OCI-LY3 (cell line): ENCODE results near the gene ZC3H12D.

Experiments used
- EZH2phosphoT487 ChIP-seq: fragments of 200-600 bp; shearing (Covaris generic); IDR thresholded peaks from 2 replicates; pipeline ENCODE4 v1.6.1; 2018; ENCODE audit warnings: antibody characterized with exemption, mixed run types, low read depth
- TF ChIP-seq, protein P1 (sequence below): fragments of 200-600, 300-600 bp; sonication (generic); IDR thresholded peaks from 2 replicates; pipeline ENCODE4 v1.5.1; 2014; ENCODE audit warnings: antibody characterized with exemption, low read length, low read depth

DNA sequence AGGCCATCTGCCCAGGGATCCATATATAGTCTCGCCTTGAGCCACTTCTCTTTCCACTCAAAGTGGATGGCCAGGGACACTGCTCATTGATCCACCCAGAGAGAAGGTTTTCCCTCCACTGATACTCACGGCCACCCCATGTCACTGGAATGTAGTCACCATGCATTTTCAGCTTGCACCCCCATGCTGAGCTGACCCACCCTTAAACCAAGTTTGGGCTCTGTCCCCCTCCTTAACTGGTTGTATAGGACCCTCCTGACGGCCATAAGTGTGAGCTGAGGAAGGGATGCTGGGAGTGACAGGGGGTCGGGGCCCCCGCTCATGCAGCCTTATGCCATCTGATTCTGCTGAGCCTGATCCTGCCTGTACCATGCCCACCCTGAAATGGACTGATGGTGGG is 59.1 kb downstream of the ZC3H12D start:
- TF ChIP-seq, protein P1, sequence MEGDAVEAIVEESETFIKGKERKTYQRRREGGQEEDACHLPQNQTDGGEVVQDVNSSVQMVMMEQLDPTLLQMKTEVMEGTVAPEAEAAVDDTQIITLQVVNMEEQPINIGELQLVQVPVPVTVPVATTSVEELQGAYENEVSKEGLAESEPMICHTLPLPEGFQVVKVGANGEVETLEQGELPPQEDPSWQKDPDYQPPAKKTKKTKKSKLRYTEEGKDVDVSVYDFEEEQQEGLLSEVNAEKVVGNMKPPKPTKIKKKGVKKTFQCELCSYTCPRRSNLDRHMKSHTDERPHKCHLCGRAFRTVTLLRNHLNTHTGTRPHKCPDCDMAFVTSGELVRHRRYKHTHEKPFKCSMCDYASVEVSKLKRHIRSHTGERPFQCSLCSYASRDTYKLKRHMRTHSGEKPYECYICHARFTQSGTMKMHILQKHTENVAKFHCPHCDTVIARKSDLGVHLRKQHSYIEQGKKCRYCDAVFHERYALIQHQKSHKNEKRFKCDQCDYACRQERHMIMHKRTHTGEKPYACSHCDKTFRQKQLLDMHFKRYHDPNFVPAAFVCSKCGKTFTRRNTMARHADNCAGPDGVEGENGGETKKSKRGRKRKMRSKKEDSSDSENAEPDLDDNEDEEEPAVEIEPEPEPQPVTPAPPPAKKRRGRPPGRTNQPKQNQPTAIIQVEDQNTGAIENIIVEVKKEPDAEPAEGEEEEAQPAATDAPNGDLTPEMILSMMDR = no peak
- no peak for TF ChIP-seq EZH2phosphoT487
